DMS 273 treated with DMSO at 0.1 percent for 48 hours (cell line): Measurements from ENCODE around the gene ABHD2.
"Not testable (repeated sequence)": the region's sequence is repeated elsewhere in the genome, so short reads cannot be mapped to it uniquely, and the experiment has no call there.

Experiments used
- DNase-seq: peaks from one replicate; lab custom pipeline; 2025; lab: John Stamatoyannopoulos, UW

ABHD2 gene

DNA sequence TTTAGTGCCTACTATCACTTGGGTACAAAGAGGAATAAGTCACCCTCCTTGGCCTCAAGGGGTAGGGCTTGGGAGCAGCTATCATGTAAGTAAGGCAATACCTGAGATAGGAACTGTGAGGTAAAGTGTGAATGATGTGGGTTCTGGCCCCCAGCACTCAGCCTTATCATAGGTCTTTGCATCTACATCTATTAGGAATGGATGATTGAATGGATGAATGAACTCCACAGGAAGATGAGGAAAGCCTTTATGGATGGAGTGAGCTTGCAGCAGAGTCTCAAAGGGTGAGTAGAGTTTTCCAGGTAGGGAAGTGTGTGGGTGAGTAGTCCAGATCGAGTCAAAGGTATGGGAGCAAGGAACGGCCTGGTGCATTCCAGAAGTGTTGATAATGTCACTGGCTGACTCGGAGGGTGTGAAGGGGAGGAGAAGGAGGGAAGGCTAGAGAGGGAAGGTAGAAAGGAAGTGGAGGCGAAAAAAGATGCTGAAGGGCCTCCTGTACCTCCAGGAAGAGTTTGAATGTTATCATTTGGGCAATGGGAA, 13.1 kb upstream of the ABHD2 start:
- DNase-seq, result no peak

DNA sequence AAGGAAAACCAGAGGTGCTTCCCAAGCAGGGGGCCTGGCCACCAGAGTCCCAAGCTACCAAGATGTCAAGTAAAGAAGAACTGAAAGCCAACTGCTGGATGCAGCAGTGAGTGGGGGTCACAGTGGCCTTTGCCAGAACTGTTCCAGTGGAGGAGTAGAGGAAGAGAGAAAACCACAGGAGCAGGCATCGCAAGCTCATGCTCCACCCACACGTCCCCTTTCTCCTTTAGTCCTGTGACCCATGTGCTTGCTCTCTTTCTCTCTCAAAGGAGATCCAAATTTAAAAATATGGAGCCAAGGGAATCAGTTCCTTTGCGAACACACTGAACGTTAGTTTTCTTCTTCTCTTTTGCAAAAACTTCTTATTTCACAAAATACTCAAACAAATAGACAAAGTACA, 12.4 kb upstream of the ABHD2 start:
- DNase-seq, result no peak

DNA sequence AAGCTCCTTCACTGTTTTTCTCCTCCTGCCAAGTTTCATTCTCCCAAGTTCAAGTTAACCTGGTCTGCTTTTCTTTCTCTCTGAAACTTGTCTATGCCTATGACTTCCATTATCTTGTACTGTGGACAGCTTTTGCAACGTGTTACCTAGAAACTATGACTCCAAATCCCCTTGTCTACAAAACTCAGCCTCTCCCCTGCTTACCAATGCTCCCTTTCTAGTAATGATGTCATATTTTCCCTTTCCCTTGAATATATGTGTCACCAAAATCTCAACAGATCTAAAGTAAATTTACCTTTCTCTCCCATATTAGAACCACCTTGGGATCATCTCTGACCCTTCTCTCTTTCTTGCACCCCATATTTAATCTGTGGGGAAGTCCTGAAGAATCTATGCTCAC, 10.5 kb upstream of the ABHD2 start:
- DNase-seq, result no peak

DNA sequence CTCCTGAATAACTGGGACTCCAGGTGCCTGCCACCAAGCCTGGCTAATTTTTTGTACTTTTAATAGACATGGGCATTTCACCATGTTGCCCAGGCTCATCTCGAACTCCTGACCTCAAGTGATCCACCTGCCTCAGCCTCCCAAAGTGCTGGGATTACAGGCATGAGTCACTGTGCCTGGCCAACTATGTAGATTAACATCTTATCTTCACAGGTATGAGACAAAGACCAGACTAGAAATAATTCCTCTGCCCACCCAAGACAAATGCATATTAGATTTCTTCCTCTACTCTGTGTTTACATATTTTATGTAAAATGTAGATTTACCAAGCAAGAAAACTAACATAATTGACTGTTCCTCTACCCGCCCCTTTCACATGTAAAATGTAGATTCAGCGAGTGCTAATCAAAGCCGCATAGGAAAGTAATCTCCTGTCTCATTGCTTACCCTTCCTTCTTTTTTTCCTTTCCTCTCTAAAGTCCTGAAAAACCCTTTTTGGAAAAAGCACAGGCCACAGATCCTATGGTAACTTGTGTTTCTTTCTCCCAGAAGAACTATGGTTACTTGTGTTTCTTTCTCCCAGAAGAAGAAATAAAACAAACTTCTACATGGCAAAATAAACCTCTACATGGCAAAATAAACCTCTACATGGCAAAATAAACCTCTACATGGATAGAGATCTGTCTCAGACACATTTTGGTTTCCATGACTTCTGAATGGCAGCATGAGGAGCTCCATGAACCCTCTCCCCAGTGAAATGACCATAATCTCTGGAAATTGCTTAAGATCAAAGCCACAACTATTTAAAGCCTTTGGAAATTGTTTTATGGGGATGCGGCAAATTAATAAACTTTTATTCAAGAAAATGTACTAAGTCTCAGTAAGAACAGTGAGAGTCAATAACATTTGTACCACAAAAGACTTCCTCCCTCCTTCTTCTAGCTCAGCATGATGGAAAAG, 9.1 kb upstream of the ABHD2 start:
- no peak for DNase-seq

DNA sequence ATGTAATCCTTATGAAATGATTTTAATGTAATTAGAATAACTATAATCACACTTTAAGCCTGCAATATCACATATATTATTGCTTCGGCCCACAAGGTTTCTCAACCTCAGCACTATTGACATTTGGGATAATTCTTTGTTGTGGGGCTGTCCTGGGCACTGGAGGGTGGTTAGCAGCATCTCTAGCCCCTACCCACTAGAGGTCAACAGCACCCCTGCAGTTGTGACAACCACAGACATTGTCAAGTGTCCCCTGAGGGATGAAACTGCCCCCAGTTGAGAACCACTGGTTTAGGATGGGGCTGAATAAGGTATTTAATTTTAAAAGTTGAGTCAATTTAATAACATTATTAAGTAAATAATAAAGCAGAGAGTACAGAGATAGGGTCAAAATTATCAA, 6.4 kb upstream of the ABHD2 start:
- DNase-seq, result no peak

DNA sequence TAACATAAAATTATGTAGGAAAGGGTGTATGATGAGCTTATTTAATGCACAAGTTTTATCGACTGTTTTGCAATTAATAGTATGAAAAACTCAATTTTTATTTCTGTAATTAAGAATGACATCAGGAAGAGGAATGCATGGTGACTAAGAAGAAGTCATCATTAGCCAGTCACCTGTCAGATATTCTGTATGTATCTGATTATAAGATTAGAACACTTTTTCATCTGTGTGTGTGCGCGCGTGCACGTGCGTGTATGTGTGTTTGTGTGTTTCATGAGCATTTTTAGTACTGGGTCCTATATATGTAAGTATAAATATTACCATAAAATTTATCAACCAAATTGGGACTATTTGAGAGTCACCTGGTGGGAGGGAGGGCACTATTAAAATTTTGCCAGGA, 5.0 kb upstream of the ABHD2 start:
- DNase-seq, result no peak

DNA sequence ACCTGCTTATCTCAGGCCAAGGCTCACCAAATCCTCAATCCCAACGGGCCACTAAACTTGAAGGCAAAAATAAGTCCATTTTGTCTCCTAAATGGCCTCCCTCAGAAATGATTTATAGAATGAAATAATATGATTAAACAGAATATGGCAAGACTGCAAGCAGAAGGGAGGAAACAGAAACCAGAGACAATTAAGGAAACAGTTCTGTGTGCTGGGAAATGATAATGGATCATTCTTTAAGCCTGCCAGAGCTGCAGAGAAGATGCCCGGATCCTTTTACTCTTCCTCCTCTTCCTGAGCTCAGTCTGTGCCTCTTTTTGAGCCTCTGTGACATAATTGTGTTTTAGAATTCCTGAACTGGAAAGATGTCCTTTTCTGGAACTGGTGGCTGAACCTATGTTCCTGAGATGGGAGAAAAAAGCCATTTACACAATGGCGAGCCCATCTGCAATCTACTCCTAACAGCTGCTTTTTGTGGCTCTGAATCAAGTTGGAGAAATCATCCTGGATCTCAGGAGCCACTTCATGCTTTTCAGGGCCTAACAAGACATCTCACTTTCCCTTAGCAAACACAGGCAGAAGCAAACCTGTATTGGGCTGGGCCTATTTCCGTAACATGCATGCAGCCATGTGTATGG, 2.8 kb upstream of the ABHD2 start:
- DNase-seq, result no peak

DNA sequence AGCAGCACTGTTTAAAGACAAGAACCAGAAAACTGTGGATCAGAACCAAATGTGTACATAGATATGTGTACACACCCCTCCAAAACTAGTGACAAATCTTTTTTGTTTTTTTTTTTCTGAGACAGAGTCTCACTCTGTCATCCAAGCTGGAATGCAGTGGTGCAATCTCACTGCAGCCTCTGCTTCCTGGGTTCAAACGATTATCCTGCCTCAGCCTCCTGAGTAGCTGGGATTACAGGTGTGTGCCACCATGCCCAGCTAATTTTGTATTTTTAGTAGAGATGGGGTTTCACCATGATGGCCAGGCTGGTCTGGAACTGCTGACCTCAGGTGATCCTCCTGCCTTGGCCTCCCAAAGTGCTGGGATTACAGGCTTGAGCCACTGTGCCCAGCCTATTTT, 2.3 kb upstream of the ABHD2 start:
- DNase-seq, result not testable (repeated sequence)

DNA sequence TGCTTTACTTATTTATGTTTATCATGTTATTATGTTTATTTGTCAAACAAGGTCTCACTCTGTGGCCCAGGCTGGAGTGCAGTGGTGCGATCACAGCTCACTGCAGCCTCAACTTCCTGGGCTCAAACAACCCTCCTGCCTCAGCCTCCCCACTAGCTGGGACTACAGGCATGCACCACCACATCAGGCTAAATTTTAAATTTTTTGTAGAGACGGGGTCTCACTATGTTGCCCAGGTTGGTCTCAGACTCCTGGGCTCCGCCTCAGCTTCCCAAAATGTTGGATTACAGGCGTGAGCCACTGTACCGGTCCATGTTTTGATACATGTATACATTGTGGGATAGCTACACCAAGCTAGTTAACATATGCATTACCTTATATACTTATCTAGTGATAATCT, 1.9 kb upstream of the ABHD2 start:
- not testable (repeated sequence) for DNase-seq

DNA sequence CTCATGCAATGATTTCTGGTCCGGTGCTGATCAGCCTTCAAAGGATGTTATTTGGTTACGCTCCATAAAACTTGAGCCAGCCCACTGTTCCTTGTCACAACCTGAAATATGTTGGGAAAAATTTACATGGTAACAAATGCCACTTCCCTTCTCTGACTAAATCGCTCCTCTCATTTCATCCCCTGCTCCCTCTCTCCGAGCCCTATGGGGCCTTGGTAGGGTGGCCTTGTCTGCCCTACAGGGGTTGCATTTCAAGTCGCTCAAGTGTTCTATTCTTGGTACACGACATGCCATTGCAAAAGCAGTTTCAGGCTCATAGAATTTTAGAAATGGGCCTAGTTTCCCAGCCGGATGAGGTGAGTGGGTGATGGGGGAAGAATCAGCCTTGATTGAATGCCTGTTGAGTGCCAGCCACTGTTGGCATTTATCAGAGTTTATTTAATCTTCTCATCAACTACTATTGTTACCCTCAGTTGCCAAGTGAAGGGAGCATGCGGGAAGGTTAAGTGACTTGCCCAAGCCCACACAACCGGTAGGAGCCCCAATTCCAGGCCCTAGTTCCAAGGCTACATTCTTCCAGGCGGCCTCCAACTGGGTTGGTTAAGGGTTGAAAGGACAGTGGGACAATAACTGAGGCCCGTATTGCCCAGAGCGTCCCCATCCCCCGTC, 961 bp upstream of the ABHD2 start:
- DNase-seq, result no peak

DNA sequence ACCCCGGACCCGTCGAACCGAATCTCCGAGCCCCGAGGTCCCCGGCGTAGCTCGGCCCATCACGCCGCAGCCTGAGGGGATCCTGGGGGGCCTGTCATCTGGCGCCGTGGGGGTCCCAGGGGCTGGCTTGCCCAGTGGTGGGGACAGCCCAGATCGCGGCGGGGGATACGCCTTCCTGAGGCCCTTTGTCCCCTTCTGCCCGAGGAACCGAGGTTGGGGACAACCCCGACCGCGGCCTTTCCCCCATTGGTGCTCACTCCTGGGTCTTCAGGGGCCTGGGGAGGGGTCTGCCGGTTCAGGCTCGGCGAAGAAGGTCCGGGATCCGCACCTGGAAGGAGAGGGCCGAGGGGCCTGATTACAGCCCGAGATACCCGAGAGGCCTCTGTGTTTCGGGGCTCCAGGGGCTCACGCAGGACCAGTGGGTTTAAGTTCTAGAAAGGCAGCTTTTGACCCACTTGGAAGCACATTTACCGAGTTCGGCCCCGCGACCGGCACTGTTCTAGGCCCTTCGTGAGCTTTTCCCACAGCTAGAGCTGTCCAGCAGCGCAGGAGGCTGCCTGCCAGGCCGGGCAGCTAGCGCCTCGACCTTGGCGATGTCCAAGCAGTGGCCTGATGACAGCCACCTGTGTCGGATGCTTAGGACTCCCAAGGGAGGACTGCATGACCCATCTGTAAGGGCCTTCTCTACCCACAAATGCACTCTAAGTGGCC, 504 bp downstream of the ABHD2 start:
- DNase-seq, result no peak

DNA sequence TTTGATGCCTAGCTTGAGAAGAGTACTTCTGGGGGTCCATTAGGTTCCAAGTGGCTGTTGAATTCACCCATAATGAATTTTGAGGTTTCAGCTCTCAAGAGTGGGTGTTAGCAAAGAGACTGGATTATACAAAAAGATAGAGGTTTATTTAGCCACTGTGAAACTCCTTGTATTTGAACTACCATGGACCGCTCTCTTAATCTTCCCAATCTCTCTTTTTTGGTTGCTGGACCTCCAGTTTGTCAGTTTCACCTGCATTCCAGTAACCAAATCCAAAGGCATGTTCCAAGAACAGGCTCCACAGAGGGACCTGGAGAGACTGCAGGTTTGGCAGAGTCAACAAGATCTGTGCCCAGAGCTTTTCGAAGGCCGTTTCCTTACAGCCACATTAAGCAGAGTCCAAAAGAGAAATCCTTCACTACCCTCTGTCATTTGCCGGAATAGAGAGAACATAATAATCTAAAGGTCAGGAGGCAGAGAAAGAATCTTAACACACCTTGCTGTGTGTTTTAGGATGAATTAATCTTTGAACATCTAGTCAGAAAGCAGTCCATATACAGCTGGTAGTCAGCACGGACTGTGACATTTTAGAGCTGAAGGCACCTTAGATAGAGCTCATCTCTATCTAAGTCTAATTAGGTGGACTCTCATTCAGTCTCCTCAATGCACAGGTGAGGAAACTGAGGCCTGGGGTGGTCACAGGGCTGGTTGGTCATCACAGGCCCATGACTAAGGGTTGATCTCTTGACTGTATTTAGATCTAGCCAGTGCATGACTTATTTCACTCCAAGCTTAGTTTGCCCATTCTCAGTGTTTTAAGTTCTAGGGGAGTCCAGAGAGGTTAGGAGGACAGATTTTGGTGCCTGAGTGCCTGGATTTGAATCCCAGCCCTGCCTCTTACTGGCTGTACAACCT, 1.3 kb downstream of the ABHD2 start:
- no peak for DNase-seq

DNA sequence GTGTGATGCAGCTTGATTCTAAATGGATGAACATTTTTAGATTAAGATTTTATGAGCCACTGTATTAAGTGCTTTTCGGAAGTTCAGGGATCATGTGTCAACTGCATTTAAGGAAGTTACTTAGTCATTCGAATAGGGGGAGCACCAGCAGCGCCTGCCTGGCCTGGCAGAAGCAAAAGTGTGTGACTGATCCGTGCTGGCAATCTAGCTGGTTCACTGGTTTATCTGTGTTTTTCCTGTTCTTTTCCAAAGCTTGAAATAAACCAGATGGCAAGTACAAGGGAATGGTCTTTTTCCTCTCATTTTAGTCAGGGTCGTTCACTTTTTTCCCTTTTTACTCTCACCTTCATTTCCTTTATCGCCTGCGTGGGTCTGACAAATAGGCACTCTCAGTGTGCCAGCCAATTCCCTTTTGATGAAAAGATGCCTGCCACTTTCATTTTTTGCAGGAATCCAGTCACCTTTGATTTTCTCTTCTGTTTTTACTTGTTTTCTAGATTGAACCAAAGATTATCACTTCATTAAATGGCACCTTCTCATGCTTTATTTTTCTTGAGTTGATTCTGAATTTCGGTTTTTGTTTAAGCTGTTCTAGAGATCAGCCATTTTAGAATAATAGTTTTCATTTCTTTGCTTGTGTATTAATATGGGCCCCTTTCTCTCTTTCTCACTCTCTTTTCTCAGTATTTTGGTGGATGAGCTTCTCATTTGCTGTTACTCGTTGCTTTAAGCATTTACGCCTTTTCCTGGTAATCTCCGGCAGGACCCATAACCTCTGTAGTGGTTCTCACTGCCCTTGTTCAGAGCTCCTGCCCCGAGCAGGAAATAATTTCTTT, 2.8 kb downstream of the ABHD2 start:
- peak; percentile 3 for DNase-seq

DNA sequence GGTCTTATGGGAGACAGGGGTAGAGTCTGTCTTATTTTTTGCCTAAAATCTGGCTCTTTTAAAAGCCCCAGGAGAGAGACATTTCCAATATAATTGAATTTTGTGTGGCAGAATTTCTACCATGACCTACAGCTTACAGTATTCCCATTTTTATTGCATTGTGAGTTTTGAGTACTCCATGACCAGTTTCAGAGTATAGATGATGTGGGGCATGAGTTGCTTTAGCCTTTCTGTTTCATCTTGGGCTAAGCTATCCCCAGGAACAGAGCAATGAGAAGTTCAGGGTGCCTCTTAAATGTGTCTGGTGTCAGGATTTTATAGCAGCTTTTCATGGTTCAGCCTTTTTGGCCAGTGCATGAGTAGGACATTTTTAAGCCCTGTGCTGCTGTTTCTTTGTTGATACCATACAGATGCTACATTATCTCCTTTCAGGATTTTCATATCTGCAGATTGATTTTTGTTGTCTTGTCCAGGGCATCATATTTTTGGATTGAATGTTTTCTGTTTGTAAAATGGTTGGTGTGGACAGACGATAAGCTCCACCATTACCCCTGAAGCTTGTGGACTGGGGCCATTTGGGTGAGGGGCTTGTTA, 3.5 kb downstream of the ABHD2 start:
- DNase-seq, result no peak

DNA sequence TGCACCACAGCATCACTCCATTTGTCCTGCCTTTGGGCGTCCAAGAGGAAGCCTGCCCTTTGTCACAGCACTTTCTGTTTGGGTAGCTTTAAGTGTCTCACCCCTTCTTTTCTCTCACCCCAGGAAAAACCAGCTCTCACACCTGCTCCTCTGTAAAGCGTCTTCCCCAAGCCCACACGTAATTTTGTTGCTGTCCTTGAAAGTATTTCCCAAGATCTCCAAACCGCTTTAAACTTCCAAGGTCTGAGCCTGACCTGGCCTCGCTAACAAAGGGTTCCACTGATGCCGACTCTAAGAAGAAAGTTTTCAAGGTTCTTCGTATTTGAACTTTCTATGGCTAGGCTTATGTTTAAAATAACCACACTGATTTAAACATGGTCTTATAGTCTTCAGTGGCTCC, 5.3 kb downstream of the ABHD2 start:
- DNase-seq, result no peak

DNA sequence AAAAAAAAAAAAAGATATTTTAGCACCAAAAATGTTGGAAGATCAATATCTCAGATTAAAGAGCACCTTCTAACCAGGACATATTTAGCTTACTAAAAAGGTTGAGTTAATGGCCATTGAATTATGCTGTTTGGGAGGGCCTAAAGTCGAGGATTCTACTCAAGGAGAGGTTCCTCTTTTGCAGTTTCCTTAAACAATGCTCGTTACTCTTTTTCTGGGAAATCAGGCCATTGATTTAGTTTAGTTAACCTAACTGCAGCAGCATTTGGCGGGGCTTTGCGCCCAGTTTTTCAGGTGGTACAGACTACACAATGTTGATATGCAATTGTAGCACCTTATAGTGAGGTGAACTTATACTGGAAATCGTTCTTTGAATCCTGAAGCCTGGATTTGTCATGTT, 6.8 kb downstream of the ABHD2 start:
- DNase-seq, result no peak

DNA sequence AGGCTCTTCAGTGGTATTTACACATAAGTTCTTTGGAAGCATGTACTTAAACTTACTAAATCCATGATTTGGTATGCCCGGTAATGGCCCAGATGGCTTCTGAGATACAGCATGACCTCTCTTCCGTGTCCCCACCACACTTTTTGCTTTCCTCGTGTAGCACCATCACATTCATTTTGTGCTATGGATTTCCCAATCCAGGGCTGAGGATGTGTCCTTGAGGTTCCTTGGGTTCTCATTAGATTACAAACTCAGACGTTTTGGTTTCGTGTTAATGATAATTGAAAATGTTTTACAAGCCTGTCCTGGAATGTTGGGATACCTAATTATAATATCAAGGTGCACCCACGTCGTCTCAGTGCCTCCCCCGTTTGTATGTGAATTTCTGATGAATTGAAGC, 7.3 kb downstream of the ABHD2 start:
- DNase-seq, result no peak

DNA sequence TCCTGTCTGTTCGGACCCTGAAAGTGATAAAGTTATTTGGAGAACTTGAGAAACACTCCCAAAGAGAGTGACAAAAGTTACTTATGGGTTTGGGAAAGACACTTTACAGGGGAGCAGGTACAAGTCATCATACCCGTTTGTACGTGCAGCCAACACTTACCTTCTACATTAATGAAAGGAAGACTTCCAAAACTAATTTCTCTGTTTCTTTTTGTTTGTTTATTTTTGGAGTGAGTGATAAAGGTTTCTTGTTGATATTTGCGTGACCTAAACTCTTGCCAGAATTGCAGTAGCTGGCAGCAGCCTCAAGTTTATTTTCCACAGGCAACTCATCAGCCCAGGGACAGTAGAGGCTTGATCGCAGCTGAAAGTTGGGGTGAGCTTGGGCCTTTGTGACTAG, 8.4 kb downstream of the ABHD2 start:
- DNase-seq, result no peak

DNA sequence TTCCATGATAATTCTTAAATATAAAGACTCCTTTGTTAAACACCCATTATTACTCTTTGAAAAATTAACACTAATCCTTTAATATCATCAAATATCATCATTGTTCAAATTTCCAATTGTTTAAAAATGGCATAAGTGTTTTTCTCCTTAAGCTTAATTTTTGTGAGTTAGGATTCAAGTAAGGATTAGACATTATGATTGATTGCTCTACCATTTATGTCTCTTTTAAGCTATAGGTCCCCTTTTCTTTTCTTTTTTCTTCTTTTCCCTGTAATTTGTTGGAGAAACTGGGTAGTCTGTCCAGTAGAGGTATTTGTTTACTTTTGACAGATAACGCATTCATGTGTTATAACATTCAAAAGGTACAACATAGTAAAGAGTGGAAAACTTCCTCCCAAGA, 9.1 kb downstream of the ABHD2 start:
- no peak for DNase-seq

DNA sequence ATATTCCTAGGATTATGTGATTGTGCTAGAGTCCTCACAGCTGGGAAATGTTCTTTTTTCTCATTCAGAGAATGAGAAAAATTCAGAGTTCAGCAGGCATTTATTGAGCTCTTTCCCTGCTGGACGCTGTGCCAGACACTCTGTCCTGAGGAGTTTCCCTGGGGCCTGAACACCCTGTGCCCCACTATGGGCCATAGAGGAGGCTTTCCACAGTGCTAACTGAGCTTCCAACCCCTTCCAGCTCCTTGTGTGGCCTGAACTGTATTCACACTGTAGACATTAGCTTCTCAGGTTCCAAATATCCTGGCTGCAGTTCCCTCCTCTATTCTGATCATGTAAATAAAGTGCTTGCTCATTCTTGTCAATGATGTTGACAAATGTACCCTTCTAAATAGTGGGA, 10.0 kb downstream of the ABHD2 start:
- DNase-seq, result no peak
